T-helper 1 cell treated with Interleukin-12 subunit alpha and Interleukin-12 subunit beta and Interleukin-4 antibody, amounts not matched to agents 30 μg/mL and 1 μg/mL, for 36 hours (primary cell): ENCODE results near the gene A1BG.
A peak's percentile ranks its signal among the peaks of the same experiment; 100 is the strongest.
"Not testable (repeated sequence)": the region's sequence is repeated elsewhere in the genome, so short reads cannot be mapped to it uniquely, and the experiment has no call there.

ENCODE experiments used
- H3K27ac Mint-ChIP-seq: one replicate; pipeline ENCODE4 v1.8.0; 2021; ENCODE audit warnings: mild to moderate bottlenecking, mixed read lengths
- H3K27me3 Mint-ChIP-seq: one replicate; pipeline ENCODE4 v1.8.0; 2021; ENCODE audit warnings: low read depth, mixed read lengths
- H3K36me3 Mint-ChIP-seq: one replicate; pipeline ENCODE4 v1.8.0; 2021; ENCODE audit warnings: low read depth, mixed read lengths
- H3K4me1 Mint-ChIP-seq: one replicate; pipeline ENCODE4 v1.8.0; 2021; ENCODE audit warnings: low read depth, mixed read lengths
- H3K4me3 Mint-ChIP-seq: one replicate; pipeline ENCODE4 v1.8.0; 2021; ENCODE audit warnings: mild to moderate bottlenecking, moderate library complexity, mixed read lengths
- H3K9me3 Mint-ChIP-seq: one replicate; pipeline ENCODE4 v1.8.0; 2021; ENCODE audit warnings: mixed read lengths

A1BG gene

DNA sequence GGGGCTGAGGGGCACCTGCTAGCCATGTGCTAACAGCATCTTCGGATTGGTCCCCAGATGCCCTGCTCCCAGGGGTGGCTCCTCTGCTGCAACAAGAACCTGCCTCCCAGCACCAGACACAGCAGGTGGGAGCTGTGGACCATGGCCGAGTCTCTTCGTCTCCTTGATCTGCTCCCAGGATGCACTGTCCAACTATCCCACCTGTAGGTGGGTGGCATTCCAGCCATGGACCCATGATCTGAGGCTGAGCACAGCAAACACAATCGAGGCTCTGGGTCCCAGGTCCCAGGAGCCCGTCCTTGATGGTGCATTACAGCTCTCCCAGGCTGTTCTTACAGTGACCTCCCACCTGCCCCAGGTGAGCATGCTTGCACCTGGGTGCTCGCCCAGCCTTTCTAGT, 26.0 kb upstream of the A1BG start:
- Mint-ChIP-seq H3K36me3 (no peaks in the 10 kb centered on the region), H3K9me3 (no peaks in the 10 kb centered on the region), H3K27me3 (no peaks in the 10 kb centered on the region), H3K4me3 (peak overlapping the region; percentile 93), H3K27ac (peak overlapping the region; percentile 92), H3K4me1 (peaks cover 14% of the 10 kb centered on the region)

DNA sequence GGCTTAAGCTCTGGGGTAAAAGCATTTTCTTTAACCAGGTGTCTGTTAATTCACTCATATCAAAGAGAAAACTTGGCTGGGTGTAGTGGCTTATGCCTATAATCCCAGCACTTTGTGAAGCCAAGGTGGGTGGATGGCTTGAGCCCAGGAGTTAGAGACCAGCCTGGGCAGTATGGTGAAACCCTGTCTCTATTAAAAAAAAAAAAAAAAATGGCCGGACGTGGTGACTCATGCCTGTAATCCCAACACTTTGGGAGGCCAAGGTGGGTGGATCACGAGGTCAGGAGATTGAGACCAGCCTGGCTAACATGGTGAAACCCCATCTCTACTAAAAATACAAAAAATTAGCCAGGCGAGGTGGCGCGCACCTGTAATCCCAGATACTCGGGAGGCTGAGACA, 23.4 kb upstream of the A1BG start:
- H3K27me3 Mint-ChIP-seq, H3K4me3 Mint-ChIP-seq, H3K9me3 Mint-ChIP-seq, H3K4me1 Mint-ChIP-seq, H3K36me3 Mint-ChIP-seq, H3K27ac Mint-ChIP-seq: not testable (repeated sequence)

DNA sequence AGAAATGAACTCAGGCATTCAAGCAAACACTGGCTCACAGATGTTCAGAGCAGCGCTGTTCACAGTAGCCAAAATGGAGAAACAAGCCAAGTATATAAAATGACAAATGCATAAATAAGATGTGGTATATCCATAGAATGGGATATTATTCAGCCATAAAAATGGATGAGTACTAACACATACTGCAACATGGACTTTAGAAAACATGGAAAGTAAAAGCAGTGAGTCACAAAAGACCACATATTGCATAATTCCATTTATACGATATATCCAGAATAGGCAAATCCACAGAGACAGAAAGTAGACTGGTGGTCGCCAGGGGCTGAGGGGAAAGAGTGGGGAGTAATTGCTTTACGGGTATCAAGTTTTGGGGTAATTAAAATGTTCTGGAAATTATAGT, 20.9 kb upstream of the A1BG start:
- Mint-ChIP-seq H3K9me3 (no peaks in the 10 kb centered on the region), H3K4me1 (no peaks in the 10 kb centered on the region), H3K27ac (no peak overlapping the region), H3K27me3 (no peaks in the 10 kb centered on the region), H3K4me3 (no peak overlapping the region), H3K36me3 (no peaks in the 10 kb centered on the region)

- Mint-ChIP-seq H3K4me3 (no peak overlapping the region), H3K4me1 (no peaks in the 10 kb centered on the region), H3K27ac (no peak overlapping the region), H3K36me3 (no peaks in the 10 kb centered on the region), H3K9me3 (no peaks in the 10 kb centered on the region), H3K27me3 (no peaks in the 10 kb centered on the region)
Observed at GRCh38 chr19:58372311-58373133, 19.2 kb upstream of the A1BG start.

DNA sequence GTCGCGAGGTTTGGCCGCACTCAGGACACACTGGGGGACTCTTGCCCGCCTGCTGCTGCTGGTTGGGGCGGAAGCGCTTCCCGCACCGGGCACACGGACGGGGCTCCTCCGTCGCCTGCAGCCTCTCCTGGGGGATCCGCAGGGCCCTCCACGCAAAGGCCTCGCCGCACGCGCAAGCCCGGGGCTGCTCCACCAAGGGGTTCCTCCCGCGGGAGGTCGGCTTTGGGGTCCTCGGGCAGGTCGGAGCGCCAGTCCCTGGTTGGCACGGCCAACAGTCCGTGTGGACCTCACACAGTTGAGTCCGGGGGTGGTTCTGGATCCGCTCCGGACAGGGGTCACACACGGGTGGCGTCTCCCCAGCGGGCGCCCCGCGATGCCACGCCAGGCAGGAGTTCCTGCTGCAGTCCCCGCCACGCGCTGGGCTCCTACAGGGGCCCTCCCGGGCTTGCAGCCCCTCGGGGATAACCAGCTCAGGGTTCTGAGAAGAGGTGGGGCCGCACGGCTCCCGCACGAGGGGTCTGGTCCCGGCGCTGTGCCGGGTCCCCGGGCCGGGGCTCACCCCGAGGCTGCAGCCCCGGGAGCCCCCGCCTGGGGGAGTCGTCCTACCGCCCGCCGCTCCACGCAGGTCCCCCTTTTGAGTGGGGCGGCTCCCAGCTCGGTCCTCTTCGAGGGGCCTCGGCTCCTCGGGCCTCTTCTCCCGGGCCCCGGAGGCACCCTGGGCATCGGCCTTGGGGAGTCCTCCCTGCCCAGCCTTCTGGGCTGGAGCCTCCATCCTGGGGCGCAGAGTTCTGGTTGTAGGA, 15.5 kb upstream of the A1BG start:
- Mint-ChIP-seq H3K27me3 (no peaks in the 10 kb centered on the region), H3K4me1 (no peaks in the 10 kb centered on the region), H3K36me3 (no peaks in the 10 kb centered on the region), H3K4me3 (no peak overlapping the region), H3K9me3 (no peaks in the 10 kb centered on the region), H3K27ac (no peak overlapping the region)

DNA sequence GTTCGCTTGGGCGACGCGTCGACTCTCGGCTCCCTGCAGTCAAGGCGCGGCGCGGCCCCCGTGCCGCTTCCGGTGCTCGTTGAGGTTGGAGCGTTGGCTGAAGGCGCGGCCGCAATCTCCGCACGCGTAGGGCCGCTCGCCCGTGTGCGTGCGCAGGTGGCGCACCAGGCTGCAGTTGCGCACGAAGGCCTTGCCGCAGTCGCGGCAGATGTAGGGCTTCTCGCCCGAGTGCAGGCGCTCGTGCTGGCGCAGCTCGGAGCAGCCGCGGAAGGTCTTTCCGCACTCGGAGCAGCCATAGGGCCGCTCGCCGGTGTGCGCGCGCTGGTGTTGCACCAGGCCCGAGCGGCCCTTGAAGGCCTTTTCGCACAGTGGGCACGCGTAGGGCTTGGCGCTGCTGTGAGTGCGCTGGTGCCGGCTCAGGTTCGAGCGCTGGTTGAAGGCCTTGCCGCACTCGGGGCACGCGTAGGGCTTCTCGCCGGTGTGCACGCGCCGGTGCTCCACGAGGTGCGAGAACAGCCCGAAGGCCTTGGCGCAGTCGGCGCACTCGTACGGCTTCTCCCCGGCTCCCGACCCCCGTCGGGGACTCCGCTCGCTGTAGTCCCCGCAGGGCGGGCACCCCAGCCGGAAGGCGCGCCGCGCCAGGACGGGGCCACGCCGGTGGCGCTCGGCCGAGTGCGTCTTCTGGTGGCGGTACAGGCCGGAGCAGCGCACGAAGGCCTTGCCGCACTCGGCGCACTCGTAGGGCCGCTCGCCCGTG, 14.6 kb upstream of the A1BG start:
- H3K4me1 Mint-ChIP-seq, result no peaks in the 10 kb centered on the region
- H3K36me3 Mint-ChIP-seq, result no peaks in the 10 kb centered on the region
- H3K9me3 Mint-ChIP-seq, result no peaks in the 10 kb centered on the region
- no peak overlapping the region for H3K4me3 Mint-ChIP-seq
- no peak overlapping the region for H3K27ac Mint-ChIP-seq
- H3K27me3 Mint-ChIP-seq, result no peaks in the 10 kb centered on the region

DNA sequence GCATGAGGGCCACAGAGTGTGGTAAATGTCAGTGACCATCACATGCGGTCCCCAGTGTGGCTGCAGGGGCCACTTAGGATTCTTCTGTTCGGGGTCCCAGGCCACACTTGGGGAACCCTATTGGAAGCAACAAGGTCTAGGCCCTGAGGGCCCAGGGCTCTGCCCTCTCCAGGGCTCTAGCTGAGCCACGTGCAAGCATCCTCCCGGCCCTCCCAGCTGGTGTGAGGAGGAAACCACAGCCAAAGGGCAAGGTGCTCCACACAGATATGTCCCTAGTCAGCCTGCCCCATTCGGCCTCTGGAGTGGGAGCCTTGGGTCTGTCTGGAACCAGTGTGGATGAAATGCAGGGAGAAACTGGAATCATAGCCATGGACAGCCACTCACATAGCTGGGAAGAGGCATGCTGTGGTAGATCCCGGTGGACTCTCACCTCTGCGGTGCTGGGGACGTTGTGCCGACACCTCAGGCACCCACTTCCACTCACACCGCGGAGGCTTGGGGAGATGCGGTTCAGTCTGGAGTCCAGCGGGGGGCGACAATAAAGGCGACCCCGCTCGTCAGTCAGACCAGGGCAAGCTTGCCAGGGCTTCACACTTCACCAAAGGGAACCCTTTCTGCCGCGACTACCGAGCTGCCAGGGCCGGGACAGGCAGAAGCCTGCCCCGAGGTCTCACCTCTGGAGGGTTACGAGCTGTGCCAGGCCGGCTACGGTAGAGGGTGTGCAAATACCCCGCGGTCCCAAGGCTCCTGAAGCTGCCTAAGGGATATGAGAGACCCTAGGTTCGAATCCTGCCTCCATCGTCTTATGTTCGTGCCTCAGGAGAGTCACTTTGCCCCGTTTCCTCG, 13.5 kb upstream of the A1BG start:
- Mint-ChIP-seq H3K4me3 (no peak overlapping the region), H3K36me3 (no peaks in the 10 kb centered on the region), H3K4me1 (peaks cover 6% of the 10 kb centered on the region)

GRCh38 chr19:58364146-58364545, 10.9 kb upstream of the A1BG start:
- Mint-ChIP-seq H3K27ac (no peak overlapping the region), H3K36me3 (no peaks in the 10 kb centered on the region), H3K9me3 (no peaks in the 10 kb centered on the region), H3K4me3 (no peak overlapping the region), H3K4me1 (peaks cover 7% of the 10 kb centered on the region), H3K27me3 (no peaks in the 10 kb centered on the region)

More for the DNA sequence above, 13.5 kb upstream of the A1BG start:
- Mint-ChIP-seq H3K27me3 (no peaks in the 10 kb centered on the region), H3K9me3 (no peaks in the 10 kb centered on the region), H3K27ac (no peak overlapping the region)

- no peaks in the 10 kb centered on the region for H3K36me3 Mint-ChIP-seq
- no peaks in the 10 kb centered on the region for H3K9me3 Mint-ChIP-seq
- H3K4me1 Mint-ChIP-seq, result peaks cover 7% of the 10 kb centered on the region
- peak within 1 kb of the TSS; percentile 86 for H3K27ac Mint-ChIP-seq
- H3K4me3 Mint-ChIP-seq, result peak within 1 kb of the TSS; percentile 90
- no peaks in the 10 kb centered on the region for H3K27me3 Mint-ChIP-seq
Observed at GRCh38 chr19:58362272-58362994, 9.1 kb upstream of the A1BG start, which contains the start of gene ZNF497. Gene ZNF497 (minus strand): TSS chr19:58362751. CDS start chr19:58357635, 5,116 bp downstream.

DNA sequence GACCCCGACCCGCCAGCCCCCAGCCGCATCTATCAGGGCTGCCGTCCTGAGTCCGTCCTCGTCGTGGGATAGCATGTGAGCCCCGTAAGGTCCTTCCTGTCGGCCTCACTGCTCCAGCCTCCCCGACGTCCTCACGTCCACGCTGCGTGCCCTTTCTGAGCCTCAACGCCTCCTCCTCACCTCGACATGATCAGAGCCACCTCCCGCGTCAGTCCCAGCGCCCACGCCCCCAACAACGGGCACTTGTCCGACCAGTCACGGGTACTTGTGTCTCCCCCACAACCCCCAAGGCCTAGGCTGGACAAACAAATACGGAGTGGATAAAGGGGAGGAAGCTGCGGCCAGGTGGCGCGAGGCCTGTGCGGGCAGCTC, 8.6 kb upstream of the A1BG start:
- Mint-ChIP-seq H3K9me3 (no peaks in the 10 kb centered on the region), H3K4me3 (peak overlapping the region; percentile 90), H3K27me3 (no peaks in the 10 kb centered on the region)

GRCh38 chr19:58357481-58358145, 4.3 kb upstream of the A1BG start:
- no peaks in the 10 kb centered on the region for H3K27me3 Mint-ChIP-seq
- no peak overlapping the region for H3K27ac Mint-ChIP-seq
- no peaks in the 10 kb centered on the region for H3K9me3 Mint-ChIP-seq
- peaks cover 8% of the 10 kb centered on the region for H3K4me1 Mint-ChIP-seq
- no peaks in the 10 kb centered on the region for H3K36me3 Mint-ChIP-seq
- H3K4me3 Mint-ChIP-seq, result no peak overlapping the region

More for the DNA sequence above, 8.6 kb upstream of the A1BG start:
- Mint-ChIP-seq H3K36me3 (no peaks in the 10 kb centered on the region), H3K27ac (peak overlapping the region; percentile 86), H3K4me1 (peaks cover 7% of the 10 kb centered on the region)

GRCh38 chr19:58356766-58357480, 3.6 kb upstream of the A1BG start:
- Mint-ChIP-seq H3K36me3 (no peaks in the 10 kb centered on the region), H3K4me3 (peak overlapping the region; percentile 34), H3K4me1 (peaks cover 5% of the 10 kb centered on the region), H3K27me3 (no peaks in the 10 kb centered on the region), H3K9me3 (no peaks in the 10 kb centered on the region), H3K27ac (no peak overlapping the region)
